AG04449 (cell line): ENCODE data around the gene MRPS27.
A peak's percentile ranks its signal among the peaks of the same experiment; 100 is the strongest.

Experiments used
- CTCF ChIA-PET: fragments of 350-600 bp; formaldehyde crosslinking; extraction: SDS; loops from one replicate; lab custom pipeline; 2021; ENCODE audit warnings: antibody characterized with exemption; lab: Yijun Ruan, JAX
- POLR2A ChIA-PET: fragments of 400-600, 350-600 bp; formaldehyde crosslinking; extraction: SDS; loops from one replicate; lab custom pipeline; 2020; ENCODE audit warnings: antibody characterized with exemption, inconsistent platforms; lab: Yijun Ruan, JAX
- DNase-seq: peaks from one replicate; pipeline ENCODE4 v3.0.0-alpha.2; 2010; ENCODE audit warnings: low read depth, low spot score
- H3K4me3 ChIP-seq: 2 replicates; pipeline ENCODE4 v1.5.1; 2011; ENCODE audit warnings: low read depth, mild to moderate bottlenecking, control low read depth, low read length
- CTCF ChIP-seq: IDR thresholded peaks from one replicate; pipeline ENCODE4 v1.5.1; 2011; ENCODE audit warnings: mild to moderate bottlenecking, moderate library complexity, low read length, control low read depth, inconsistent platforms; ENCODE audit not compliant: insufficient read depth; ENCODE audit errors: missing control alignments

MRPS27 gene

GRCh38 chr5:72270037-72270436, 50.0 kb downstream of the MRPS27 start:
- DNase-seq: no peak
- H3K4me3 ChIP-seq: no peak overlapping the region
- ChIA-PET POLR2A (no interaction called here), CTCF (interaction anchor here (0.8 to 3.5 kb wide), 13 partner anchors 10 to 501 kb away, joined by 3 to 29 read pairs (median 5); no protein-coding TSS in a partner anchor)
- no peak for TF ChIP-seq CTCF

- POLR2A ChIA-PET: no interaction called here
- DNase-seq: no peak
- TF ChIP-seq CTCF: no peak
- H3K4me3 ChIP-seq: no peak overlapping the region
- CTCF ChIA-PET: interaction anchor here (0.8 to 3.5 kb wide), 23 partner anchors 9 to 500 kb away, joined by 3 to 29 read pairs (median 4); no protein-coding TSS in a partner anchor
Measured at GRCh38 chr5:72269411-72269780, 50.6 kb downstream of the MRPS27 start.

GRCh38 chr5:72268753-72269410, 51.2 kb downstream of the MRPS27 start:
- DNase-seq: no peak
- CTCF ChIA-PET: interaction anchor here (0.6 to 3.5 kb wide), 22 partner anchors 9 to 500 kb away, joined by 3 to 29 read pairs (median 4); no protein-coding TSS in a partner anchor
- POLR2A ChIA-PET: no interaction called here
- no peak overlapping the region for H3K4me3 ChIP-seq
- TF ChIP-seq CTCF: peak; percentile 51

GRCh38 chr5:72268260-72268659, 51.8 kb downstream of the MRPS27 start:
- ChIA-PET POLR2A (no interaction called here), CTCF (interaction anchor here (0.6 to 3.5 kb wide), 17 partner anchors 8 to 485 kb away, joined by 3 to 29 read pairs (median 4); no protein-coding TSS in a partner anchor)
- TF ChIP-seq CTCF: no peak
- no peak for DNase-seq
- no peak overlapping the region for H3K4me3 ChIP-seq

GRCh38 chr5:72267685-72268084, 52.4 kb downstream of the MRPS27 start:
- ChIA-PET CTCF (interaction anchor here (2.0 to 3.5 kb wide), 4 partner anchors 14 to 137 kb away, joined by 4 to 29 read pairs (median 19); no protein-coding TSS in a partner anchor), POLR2A (no interaction called here)
- DNase-seq: no peak
- no peak overlapping the region for H3K4me3 ChIP-seq
- TF ChIP-seq CTCF: no peak

- H3K4me3 ChIP-seq: no peak overlapping the region
- POLR2A ChIA-PET: no interaction called here
- no peak for DNase-seq
- TF ChIP-seq CTCF: no peak
- CTCF ChIA-PET: interaction anchor here (1.2 to 3.5 kb wide), 3 partner anchors 12 to 20 kb away, joined by 4 to 29 read pairs (median 19); no protein-coding TSS in a partner anchor
Measured at GRCh38 chr5:72266862-72267261, 53.2 kb downstream of the MRPS27 start.
